AG04450 (cell line): ENCODE results near the gene IL15RA. TPM values are rescaled to one million over a fixed set of nuclear protein-coding genes. Genes with fewer than 3 reads are reported as not detected.

Experiments
- CTCF ChIA-PET: fragments of 300-600, 350-600 bp; formaldehyde crosslinking; extraction: SDS; loops from one replicate; lab custom pipeline; 2022; ENCODE audit warnings: antibody characterized with exemption, inconsistent platforms; lab: Charles Lee
- POLR2A ChIA-PET: fragments of 350-600 bp; formaldehyde crosslinking; extraction: SDS; loops from one replicate; lab custom pipeline; 2021; ENCODE audit warnings: antibody characterized with exemption, inconsistent platforms; lab: Yijun Ruan, JAX
- DNase-seq: peaks from one replicate; pipeline ENCODE4 v3.0.0-alpha.2; 2011; ENCODE audit warnings: low read depth, low spot score
- H3K27ac ChIP-seq: one replicate; pipeline ENCODE4 v1.5.1; 2012; ENCODE audit warnings: low read depth, low read length, control low read depth
- H3K27me3 ChIP-seq: one replicate; pipeline ENCODE4 v1.6.0; 2012; ENCODE audit warnings: low read length; ENCODE audit not compliant: control insufficient read depth, insufficient read depth
- H3K4me3 ChIP-seq: 2 replicates; pipeline ENCODE4 v1.5.1; 2011; ENCODE audit warnings: mild to moderate bottlenecking, low read depth, low read length, control low read depth
- H3K9me3 ChIP-seq: 2 replicates; pipeline ENCODE4 v1.5.1; 2012; ENCODE audit warnings: low read length; ENCODE audit not compliant: control insufficient read depth, insufficient read depth
- CTCF ChIP-seq: IDR thresholded peaks from 2 replicates; pipeline ENCODE4 v1.5.1; 2011; ENCODE audit warnings: low read depth, low read length, control low read depth, inconsistent platforms
- polyA plus RNA-seq: library from polyadenylated mRNA; depleted of rRNA; stranded (reverse); fragments of >200 nt; gene quantifications from 2 replicates; pipeline ENCODE4 v1.2.3, GENCODE V29; 2011; rRNA removed
- small RNA-seq: library from RNA; depleted of rRNA; stranded (forward); fragments of <200 nt; gene quantifications from one replicate; pipeline ENCODE3, GENCODE V24; 2012; ENCODE audit warnings: low read depth; ENCODE audit not compliant: insufficient read length

Gene IL15RA
- polyA plus RNA-seq, 1 experiment = 3.5 TPM

GRCh38 chr10:5902511-5903274 is 74.7 kb downstream of the IL15RA start:
- TF ChIP-seq CTCF = no peak
- Histone ChIP-seq H3K27ac (no peak overlapping the region), H3K9me3 (peaks cover 4% of the 10 kb centered on the region; the same call in 1 of the 2 replicates), H3K4me3 (no peak overlapping the region), H3K27me3 (no peaks in the 10 kb centered on the region)
- no peak for DNase-seq
- CTCF ChIA-PET = no interaction called here
- POLR2A ChIA-PET = interaction anchor here (0.6 kb wide), 1 partner anchor 348 kb away, joined by 4 read pairs; no protein-coding TSS in a partner anchor

Small RNAs within 50 kb of the gene (small RNA-seq; reads per million reads assigned to genes)
- gene RF00397 = not detected

Other genes starting within 250 kb of the IL15RA start
- 263 and 326 TPM in 2 replicates for gene GDI2, start 164.1 kb downstream of the IL15RA start, polyA plus RNA-seq
- 5.9 and 6.7 TPM in 2 replicates for gene ANKRD16, start 87.7 kb downstream of the IL15RA start, polyA plus RNA-seq
- 65.2 and 77.5 TPM in 2 replicates for gene FBH1, start 87.3 kb downstream of the IL15RA start, polyA plus RNA-seq
- not detected in 2 replicates for gene IL2RA, start 84.8 kb upstream of the IL15RA start, polyA plus RNA-seq
- 38.9 and 45.0 TPM in 2 replicates for gene RBM17, start 111.5 kb upstream of the IL15RA start, polyA plus RNA-seq
- gene PFKFB3, start 225.4 kb upstream of the IL15RA start, polyA plus RNA-seq = 24.3 and 26.6 TPM in 2 replicates